Activated T-cell treated with anti-CD3 and anti-CD28 coated beads for 48 hours (primary cell): Measurements from ENCODE around the gene ATP6AP1.
"Not testable (repeated sequence)": the region's sequence is repeated elsewhere in the genome, so short reads cannot be mapped to it uniquely, and the experiment has no call there.

Experiments used
- DNase-seq: peaks from one replicate; pipeline ENCODE4 v3.0.0-alpha.2; 2020; ENCODE audit warnings: low read depth

ATP6AP1 gene, protein sequence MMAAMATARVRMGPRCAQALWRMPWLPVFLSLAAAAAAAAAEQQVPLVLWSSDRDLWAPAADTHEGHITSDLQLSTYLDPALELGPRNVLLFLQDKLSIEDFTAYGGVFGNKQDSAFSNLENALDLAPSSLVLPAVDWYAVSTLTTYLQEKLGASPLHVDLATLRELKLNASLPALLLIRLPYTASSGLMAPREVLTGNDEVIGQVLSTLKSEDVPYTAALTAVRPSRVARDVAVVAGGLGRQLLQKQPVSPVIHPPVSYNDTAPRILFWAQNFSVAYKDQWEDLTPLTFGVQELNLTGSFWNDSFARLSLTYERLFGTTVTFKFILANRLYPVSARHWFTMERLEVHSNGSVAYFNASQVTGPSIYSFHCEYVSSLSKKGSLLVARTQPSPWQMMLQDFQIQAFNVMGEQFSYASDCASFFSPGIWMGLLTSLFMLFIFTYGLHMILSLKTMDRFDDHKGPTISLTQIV

DNA sequence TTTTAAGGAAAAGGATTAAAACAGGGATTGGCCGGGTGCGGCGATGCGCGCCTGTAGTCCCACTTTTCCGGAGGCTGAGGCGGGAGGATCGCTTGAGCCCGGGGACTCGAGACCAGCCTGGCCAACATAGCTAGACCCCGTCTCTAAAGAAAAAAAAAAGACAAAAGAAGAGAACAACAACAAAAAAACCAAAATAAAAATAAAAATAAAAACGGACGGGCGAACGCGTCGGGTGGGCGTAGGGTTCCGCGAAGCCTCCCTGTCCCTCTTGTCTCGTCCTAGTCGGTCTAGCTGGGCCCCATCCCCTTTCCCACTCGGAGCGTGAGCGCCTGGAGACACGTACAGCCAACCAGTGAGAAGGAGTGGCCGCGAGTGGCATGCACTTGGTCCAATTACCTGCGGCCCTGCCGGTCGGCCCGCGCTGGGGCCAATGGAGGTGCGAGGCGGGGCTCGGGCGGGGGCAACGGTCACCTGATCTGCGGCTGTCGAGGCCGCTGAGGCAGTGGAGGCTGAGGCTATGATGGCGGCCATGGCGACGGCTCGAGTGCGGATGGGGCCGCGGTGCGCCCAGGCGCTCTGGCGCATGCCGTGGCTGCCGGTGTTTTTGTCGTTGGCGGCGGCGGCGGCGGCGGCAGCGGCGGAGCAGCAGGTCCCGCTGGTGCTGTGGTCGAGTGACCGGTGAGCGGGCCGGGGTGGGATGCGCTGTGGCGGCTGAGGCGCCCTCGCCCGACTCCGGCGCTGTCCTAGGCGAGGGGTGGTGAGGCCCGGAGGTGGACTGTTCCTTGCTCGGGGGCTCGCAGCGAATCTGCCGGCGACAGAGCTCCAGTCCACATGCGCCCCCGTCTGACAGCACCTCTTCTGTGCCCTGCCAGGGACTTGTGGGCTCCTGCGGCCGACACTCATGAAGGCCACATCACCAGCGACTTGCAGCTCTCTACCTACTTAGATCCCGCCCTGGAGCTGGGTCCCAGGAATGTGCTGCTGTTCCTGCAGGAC is at the start of gene ATP6AP1:
Gene ATP6AP1 (plus strand): TSS at position 502 of the 996 bp plus-strand sequence. CDS start 16 bp downstream, at position 518.
- DNase-seq = peak; percentile 88

DNA sequence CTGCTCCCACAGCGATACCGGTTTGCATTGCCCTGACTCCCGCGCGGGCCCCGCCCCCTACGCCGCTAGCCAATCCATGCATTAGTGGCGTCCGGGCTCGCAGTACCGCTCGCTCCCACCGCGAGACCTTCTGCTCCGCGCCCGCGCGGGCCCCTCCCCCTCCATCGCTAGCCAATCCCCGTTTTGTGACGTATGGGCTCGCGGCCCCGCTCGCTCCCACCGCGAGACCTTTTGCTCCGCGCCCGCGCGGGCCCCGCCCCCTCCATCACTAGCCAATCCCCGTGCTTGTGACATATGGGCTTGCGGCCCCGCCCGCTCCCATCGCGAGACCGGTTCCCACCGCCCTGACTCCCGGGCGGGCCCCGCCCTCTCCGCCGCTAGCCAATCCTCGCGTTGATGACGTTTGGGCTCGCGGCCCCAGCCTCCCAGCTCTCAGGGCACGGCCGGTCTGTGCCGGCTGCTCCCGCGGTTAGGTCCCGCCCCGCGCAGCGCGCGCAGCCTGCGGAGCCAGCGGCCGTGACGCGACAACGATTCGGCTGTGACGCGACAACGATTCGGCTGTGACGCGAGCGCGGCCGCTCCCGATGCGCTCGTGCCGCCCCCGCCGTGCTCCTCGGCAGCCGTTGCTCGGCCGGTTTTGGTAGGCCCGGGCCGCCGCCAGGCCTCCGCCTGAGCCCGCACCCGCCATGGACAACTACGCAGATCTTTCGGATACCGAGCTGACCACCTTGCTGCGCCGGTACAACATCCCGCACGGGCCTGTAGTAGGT is 49.5 kb upstream of the ATP6AP1 start, which contains the start of gene EMD:
Gene EMD (plus strand): TSS at position 497 of the 770 bp plus-strand sequence. CDS start 190 bp downstream, at position 687.
- DNase-seq = peak; percentile 95

DNA sequence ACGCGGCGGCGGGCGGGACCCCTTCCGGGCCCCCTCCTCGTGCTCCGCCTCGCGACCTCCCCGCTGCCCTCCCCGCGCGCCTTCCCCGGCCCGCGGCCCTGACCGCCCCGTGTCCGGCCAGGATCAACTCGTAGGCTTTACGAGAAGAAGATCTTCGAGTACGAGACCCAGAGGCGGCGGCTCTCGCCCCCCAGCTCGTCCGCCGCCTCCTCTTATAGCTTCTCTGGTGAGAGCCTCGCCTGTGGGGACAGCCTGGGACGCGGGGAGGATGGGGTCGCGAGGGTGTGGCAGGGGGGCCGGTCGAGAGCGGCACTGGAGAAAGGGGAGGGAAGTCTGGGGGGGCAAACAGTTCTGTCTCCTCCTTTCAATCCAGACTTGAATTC is 48.9 kb upstream of the ATP6AP1 start:
- no peak for DNase-seq

DNA sequence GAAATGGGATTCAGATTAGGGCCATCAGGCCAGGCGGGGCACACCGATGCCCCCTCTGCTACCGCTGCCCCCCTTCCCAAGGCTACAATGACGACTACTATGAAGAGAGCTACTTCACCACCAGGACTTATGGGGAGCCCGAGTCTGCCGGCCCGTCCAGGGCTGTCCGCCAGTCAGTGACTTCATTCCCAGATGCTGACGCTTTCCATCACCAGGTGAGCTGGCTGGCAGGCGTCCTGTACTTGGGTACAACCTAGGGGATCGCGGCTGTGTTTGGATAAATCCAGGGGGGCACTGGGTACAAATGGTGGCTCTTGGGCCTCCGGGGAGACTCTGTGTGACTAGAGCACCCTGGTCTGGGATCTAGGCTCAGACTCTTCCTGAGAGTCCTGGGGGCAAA is 48.3 kb upstream of the ATP6AP1 start:
- no peak for DNase-seq

DNA sequence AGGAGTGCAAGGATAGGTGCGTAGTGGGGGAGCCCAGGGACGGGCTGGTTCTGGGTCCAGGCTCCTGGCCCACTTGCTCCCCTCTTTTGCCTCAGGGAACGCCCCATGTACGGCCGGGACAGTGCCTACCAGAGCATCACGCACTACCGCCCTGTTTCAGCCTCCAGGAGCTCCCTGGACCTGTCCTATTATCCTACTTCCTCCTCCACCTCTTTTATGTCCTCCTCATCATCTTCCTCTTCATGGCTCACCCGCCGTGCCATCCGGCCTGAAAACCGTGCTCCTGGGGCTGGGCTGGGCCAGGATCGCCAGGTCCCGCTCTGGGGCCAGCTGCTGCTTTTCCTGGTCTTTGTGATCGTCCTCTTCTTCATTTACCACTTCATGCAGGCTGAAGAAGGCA is 47.7 kb upstream of the ATP6AP1 start:
- no peak for DNase-seq

DNA sequence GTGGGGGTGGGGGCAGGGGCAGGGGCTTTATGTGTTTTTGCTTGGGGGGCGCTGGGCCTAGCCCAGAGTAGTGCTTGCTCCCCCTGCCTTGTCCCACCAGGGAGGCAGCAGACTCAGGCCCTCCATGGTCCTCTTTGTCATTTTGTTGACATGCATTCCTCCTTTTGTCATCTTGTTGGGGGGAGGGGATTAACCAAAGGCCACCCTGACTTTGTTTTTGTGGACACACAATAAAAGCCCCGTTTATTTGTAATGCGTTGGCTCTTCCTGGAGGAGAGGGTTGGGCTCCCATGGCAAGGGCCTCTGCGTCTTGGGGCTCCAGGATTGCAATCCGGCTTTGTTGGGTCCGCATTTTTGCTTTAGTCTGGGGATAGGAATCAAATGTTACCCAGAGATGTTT is 47.2 kb upstream of the ATP6AP1 start:
- no peak for DNase-seq

DNA sequence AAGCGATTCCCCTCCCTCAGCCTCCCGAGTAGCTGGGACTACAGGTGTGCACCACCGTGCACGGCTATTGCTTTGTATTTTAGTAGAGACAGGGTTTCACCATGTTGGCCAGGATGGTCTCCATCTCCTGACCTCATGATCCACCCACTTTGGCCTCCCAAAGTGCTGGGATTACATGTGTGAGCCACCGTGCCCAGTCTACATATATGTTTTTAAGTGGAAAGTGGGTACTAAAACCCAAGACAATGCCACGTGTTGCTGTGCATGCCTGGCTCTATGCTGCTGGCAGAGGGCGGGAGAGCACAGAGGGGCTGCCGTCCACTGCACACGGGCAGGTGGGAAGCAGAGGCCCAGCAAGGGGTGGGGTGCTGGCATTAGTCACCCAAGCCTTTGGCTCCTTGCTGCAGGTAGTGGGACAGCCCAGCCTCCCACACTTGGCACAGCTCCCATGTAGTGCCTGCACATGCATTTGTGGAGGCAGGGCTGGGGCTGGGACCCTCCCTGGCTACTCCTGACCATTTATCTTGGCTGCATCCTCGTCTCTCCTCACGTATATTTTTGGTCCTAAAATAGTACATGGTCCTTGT is 45.9 kb upstream of the ATP6AP1 start:
- no peak for DNase-seq

DNA sequence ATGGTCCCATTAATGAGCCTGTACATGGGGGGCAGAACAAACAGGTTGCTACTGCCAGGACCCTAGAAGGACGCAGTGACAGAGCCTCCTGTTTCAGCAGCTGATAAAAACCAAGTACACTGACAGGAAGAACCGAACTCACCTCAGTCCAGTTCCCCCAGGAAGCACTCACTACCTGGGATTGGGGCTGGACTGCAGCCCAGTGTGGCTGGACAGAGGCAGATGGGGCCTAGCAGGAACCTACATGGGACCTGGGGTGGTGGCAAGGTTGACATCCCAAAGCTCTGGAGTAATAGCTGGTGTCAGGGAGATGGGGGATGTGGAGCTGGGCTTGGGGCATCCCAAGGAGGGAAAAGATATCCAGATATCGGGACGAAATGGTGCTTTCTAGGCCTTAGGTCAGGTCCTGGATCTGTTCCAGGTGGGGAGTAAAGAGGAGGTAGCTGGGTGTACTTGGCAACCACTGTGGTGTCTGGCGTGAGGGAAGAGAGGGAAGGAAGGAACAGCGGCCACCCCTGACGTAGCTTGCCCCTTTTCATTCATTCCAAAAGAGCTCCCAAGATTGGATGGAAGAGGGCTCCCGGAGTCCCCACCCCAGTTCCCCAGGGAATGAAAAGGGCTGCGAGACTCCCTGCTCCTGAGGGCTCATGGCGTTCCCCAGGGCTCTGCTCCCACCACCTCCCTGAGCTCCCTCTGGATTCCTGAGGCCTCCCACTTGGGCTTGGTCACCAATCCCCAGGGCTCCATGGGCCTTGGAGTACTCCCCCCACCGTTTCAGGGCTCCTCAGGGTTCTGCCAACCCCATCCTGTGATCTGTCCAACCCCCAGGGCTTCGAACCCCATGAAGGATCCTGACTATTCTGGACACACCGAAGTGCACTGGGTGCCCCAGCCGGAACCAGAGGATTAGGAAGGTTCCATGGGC is 44.9 kb upstream of the ATP6AP1 start:
- no peak for DNase-seq

DNA sequence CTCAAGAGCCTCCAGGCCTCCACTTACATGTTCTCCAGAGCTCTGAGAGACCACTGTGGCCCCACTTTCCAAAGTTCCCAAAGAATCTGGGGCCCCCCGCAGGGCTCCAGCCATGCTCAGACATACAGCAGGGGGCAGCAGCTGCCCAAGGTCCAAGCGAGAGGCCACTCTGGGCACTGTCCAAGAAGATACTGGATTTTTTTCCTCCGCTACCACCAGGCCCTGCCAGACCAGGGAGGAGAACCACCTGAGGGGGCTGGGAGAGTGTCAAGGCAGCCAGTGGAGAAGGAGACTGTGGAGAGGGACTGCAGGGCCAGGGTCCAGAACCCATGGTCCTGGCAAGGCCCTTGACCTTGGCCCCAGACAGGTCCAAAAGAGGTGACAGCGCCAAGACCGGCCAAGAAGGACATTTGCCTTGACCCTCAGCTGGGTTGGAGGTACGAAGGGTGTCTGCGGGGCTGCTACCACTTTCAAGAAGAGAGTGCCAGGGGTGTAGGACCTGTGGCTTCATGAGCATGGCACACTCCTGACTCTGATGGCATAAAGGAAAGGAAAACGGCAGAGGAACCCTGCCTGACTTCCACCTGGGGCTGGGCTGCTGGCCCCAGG is 44.1 kb upstream of the ATP6AP1 start:
- DNase-seq = no peak

DNA sequence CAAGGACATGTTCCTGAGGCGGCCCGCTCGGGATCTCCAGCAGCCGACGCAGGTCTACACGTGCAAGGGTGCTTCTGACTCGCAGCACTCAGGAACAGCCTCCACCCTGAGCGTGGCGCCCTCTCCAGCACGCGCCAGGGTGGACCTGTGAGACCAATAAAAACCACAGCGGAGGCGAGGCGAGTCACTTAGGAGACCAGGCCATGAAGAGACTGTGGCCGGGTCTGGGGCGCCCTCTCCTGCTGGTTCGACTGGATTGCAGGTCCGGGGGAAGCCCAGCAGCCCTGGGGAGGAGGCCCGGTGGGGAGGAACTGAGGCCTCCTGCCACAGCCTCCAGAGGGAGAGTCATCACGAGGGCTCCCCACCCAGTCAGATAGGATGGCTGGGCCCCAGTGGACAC is 40.4 kb upstream of the ATP6AP1 start:
- DNase-seq = not testable (repeated sequence)

DNA sequence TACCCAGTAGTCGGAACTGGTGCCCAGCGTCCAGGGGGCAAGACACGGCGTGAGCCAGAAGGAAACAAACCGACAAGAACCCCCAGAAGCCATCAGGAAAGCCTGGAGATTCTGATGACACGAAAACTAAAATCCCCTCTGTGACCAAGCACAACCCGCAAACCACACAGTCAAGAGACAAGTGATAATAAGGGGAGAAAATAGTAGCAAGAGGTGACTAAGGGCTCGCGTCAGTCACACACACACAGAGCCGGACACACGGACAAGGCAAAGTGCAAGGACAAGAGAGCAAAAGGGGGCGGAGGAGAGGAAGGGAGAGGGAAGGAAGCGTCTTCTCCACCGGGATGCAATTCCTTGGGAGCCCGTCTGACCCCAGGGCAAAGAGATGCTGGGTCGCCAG is 39.8 kb upstream of the ATP6AP1 start:
- DNase-seq = not testable (repeated sequence)

DNA sequence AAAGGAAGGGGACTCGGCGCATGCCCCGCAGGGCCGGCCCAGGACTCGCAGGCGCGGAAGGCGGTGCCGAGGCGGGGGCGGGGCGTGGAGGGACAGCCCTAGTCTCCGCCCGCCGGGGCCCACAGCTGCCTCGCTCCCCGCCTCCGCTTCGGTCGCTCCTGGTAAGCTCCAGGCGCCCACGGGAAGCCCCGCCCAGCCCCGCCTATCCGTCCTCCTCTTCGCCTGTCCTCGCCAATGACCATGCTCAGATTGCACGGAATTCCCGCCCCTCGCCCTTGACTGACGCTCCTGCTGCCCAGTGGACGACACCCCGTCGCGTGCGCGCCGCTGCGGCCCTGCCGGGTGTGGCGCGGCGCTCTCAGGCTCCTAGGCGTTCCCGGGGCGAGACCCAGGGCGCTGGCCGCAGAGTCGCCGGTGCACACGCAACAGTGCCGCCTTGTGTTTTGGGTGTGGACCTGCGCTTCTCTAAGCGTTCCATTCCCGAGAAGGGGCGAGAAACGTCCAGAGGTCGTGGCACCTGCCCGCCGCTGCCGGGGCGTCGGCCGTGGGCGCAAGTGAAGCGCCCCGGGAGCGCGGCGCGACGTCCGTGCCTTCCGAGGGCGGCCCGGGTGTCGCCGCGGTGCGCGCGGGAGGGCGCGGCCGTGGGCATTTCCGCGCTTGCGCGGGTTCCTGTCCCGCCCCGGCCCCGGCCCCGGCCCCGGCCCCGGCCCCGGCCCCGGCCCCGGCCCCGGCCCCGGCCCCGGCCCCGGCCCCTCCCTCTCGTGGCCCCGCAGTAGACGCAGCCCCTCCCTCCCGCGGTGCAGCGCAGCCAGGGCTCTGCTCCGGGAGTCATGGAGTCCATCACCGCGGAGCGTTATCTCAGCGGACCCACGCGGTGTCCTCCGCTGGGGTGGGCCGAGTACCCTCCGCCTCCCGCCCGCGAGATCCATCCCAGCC is 38.4 kb upstream of the ATP6AP1 start:
- DNase-seq = not testable (repeated sequence)

DNA sequence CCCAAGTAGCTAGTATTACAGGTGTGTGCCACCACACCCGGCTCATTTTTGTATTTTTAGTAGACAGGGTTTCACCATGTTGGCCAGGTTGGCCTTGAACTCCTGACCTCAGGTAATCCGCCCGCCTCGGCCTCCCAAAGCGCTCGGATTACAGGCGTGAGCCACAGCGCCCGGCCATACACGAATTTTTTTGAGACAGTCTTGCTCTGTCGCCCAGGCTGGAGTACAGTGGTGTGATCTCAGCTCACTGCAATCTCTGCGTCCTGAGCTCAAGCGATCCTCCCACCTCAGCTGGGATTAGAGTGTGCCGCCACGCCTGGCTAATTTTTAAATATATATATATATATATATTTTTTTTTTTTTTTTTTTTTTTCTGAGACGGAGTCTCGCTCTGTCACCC is 32.1 kb upstream of the ATP6AP1 start:
- not testable (repeated sequence) for DNase-seq

DNA sequence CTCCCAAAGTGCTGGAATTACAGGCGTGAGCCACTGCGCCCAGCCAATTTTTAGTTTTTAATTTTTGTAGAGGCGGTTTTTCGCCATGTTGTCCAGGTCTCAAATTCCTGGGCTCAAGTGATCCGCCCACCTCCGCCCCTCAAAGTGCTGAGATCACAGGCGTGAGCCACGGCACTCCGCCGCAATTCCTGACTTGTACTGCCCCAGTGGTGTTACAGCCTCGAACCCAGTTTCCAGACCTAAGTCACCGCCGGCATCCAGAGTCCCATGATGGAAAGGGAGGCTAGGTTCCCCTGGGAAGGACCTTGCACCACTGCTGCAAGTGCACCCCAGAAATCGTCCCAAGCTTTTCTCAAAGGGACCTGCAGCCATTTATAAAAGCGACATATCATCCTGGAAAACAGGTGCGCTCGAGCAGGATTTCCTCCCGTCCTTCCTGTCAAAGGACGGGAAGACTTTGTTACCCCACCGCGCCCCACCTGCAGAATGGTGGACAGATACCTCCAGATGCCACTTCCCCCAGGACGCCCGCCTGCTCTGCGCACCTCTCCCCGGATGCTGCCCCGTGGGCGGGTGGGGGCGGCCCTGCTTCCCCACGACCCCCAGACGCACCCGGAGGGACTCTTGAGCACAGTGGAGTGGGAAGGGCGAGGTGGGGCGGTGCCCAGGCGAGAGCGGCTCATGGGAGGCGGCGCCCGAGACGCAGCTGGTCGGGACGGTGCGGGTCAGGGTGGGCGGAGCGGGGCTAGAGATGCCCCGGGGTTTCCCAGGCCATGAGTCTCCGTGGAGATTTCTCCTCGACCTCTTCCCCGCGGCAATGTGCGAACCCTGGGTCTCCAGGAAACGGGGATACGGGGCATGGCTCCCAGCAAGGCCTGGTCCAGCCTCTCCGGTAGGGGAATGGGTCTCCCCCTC is 31.2 kb upstream of the ATP6AP1 start:
- DNase-seq = peak; percentile 67

DNA sequence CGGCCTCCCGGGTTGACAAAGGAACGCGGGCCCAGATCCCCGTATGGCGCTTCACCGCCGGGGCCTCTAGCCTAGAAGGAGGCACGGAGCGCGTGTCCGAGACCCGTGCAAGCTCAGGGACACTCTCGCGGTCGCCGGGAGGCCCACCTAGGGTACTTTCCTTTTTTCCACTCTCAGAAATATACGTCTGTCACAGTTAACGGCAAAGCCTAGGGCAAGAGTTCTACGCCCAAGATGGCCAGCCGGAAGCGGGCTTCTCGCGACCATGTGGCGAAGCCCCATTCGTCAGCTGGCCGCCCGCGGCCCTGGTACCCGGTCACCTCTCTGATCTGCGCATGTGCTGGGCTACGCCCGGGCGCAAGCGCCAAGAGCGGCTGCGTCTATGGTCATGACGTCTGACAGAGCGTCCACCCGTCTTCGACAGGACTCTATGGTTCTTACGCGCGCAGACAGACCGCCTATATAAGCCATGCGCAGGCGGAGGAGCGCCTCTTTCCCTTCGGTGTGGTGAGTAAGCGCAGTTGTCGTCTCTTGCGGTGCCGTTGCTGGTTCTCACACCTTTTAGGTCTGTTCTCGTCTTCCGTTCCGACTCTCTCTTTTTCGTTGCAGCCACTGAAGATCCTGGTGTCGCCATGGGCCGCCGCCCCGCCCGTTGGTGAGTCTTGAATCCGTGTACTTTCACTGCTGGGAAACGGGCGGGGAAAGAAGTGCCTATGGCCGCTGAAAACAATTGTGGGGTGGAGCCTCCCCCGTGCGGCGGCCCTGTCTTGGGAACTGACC is 30.4 kb upstream of the ATP6AP1 start, which contains the start of gene RPL10:
Gene RPL10 (plus strand): TSS at position 490 of the 780 bp plus-strand sequence. CDS start 143 bp downstream, at position 633.
- peak; percentile 86 for DNase-seq

DNA sequence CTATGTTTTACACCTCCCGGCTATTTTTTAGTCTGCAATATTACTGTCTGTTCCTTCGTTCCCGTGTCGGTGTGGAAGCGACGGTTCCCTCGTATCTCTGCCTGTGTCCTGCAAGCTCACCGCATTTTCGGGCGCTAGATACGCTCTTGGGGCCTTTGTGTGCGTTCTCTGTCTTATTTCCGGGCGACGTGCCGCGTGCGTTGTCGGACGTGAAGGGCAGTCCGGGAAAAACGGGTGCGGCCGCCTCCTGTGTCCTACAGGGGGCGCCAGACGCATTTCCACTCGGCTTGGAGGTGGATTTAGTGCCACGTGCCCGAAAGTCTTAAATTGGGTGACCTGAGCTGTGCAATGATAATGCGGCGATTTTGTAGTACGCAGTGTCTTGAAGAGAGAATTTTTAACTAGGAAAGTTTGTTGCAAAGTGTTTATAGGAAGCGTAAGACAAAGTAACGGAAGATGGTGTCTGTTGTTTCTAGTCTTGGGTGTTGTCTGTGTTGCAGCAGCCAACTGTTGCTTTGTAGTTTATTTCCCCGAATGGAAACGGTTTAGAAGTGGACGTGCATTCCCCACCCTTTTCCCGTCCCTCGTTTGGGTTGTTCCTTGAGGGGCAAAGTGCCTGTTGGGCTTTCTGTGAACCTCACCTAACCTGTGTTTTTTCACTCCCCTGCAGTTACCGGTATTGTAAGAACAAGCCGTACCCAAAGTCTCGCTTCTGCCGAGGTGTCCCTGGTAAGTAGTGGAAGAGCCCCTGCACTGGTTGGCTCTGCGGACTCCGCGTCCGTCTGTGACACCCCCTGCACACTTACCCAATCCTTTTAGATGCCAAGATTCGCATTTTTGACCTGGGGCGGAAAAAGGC is 29.6 kb upstream of the ATP6AP1 start:
- DNase-seq = peak; percentile 64
